HG03045 (cell line): Measurements from ENCODE around the gene TNFSF9.
"Not testable (repeated sequence)": the region's sequence is repeated elsewhere in the genome, so short reads cannot be mapped to it uniquely, and the experiment has no call there.

ENCODE experiments used
- ATAC-seq: cut with Tn5 transposase; IDR thresholded peaks from one replicate; pipeline ENCODE4 v1.9.1; 2021; ENCODE audit warnings: mild to moderate bottlenecking, moderate library complexity; ENCODE audit not compliant: unreplicated experiment

The TNFSF9 gene

GRCh38 chr19:6568816-6569215, 38.0 kb downstream of the TNFSF9 start:
- ATAC-seq, result no peak

DNA sequence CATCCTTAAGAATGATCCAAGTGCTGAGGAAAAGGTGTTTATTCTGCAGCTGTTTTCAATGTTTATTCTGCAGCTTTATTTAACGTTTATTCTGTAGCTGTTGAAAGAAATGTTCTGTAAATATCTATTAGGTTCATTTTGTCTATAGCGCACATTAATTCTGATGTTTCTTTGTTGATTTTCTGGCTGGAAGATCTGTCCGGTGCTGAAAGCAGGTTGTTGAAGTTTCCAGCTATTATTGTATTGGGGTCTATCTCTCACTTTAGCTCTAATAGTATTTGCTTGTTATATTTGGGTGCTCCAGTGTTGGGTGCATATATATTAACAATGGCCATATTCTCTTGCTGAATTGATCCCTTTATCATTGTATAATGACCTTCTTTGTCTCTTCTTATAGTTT, 39.9 kb downstream of the TNFSF9 start:
- no peak for ATAC-seq

GRCh38 chr19:6571167-6571566, 40.3 kb downstream of the TNFSF9 start:
- ATAC-seq, result no peak

- no peak for ATAC-seq
These were observed 41.4 kb downstream of the TNFSF9 start for GRCh38 chr19:6572217-6572616.

DNA sequence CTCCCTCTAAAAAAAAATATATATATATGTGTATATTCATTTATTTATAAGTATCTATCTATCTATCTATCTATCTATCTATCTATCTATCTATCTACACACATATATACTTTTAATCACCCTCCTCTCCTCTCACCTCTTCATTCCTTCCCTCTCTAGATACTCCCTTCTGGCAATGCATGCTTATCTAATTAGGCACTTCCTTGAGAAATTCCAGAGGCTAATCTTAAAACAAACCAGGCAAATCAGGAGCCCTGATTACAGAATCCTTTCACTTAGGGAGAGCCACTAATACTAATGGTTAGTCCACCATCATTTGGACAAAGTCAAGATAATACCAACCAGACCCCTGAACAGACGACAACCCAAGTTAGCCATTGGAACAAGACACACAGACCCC, 42.5 kb downstream of the TNFSF9 start:
- no peak for ATAC-seq

DNA sequence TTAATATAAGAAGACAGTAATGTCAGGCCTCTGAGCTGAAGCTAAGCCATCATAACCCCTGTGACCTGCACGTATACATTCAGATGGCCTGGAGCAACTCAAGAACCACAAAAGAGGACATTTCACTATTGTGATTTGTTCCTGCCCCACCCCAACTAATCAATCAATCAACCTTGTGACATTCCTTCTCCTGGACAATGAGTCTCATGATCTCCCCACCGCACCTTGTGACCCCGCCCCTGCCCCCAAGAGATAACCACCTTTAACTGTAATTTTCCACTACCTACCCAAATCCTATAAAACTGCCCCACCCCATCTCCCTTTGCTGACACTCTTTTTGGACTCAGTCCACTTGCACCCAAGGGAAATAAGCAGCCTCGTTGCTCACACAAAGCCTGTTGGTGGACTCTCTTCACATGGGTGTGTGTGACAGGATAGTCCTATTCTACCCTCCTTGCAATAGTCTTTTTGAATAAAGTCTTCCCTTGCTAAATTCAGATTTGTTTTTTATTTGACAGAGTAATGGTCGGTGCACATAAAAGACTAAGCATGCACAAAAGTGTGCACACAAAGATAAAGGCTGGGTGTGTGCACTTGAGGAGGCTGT, 46.1 kb downstream of the TNFSF9 start:
- ATAC-seq, result peak; percentile 5

DNA sequence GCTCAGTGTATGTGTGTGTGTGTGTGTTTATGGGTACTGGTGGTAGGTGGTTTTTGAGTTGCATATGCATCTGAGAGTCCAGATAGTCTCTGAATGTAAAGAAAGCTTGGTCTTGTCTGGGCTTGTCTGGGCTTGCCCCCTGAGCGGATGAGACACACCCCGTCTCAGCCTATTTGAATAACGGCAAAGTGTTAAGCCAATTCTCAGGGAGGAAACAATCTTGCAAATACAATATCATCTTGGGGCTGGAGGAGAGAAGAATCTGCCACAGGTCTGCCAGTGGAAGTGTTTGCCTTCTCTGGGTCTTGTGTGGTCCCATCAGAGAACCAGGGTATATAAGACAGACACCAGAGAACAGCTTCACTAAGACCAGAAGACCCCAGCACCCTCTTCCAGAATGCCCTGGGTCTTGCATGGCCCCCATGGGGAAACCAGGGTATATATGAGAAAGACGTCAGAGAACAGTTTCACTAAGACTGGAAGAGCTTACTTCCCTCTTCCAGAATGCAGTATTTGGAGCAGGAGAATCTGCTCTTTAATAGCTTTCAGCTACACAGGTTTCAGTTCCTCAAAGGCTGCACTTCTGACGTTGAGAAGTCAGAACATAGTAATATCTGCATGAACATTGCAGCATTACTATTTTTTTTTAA, 46.8 kb downstream of the TNFSF9 start:
- peak; percentile 82 for ATAC-seq

GRCh38 chr19:6579450-6580178, 48.8 kb downstream of the TNFSF9 start:
- no peak for ATAC-seq

DNA sequence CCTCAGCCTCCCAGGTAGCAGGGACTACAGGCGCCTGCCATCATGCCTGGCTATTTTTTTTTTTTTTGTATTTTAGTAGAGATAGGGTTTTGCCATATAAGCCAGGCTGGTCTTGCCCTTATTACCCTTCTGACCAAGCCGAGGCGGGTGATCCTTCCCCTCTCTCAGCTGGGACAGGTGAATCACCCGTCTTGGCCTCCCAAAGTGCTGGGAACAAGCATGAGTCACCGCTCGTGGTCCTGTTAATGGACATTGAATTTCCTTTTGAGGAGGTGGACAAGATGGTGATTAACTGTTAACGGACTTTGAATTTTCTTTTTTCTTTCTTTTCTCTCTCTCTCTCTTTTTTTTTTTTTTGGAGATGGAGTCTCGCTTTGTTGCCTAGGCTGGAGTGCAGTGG, 49.5 kb downstream of the TNFSF9 start:
- ATAC-seq, result no peak

DNA sequence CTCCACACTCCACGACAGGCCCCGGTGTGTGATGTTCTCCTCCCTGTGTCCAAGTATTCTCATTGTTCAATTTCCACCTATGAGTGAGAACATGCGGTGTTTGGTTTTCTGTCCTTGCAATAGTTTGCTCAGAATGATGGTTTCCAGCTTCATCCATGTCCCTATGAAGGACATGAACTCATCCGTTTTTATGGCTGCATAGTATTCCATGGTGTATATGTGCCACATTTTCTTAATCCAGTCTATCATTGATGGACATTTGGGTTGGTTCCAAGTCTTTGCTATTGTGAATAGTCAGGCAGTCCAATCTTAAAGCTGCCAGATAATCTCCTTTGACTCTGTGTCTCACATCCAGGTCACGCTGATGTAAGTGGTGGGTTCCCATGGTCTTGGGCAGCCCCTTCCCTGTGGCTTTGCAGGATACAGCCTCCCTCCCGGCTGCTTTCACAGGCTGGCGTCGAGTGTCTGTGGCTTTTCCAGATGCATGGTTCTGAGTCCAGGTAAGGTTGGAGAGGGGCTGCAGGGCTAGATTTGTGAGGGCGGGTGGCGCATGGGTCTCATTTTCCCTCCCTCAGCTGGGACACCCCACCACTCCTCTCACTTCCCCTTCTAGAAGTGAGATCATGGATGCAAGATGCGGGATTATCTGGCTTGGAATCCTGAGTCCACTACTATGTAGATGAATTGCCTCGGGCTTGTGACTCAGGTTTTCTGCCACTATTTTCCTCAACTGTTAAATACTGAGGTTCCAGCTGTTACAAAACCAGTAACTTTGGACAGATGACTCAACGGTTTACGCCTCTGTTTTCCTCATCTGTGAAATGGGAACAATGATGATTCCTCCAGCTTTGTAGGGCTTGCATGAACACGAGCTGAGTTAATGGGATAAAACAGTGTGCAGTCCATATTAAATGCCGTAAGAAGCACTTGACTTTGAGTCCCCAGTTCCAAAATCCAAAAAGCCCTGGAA, 52.0 kb downstream of the TNFSF9 start:
- ATAC-seq, result not testable (repeated sequence)
